Hematopoietic multipotent progenitor cell treated with erythropoietin and hydrocortisone succinate and interleukin-3 and kit ligand, for 17 days (in vitro differentiated cells): ENCODE data around the gene CLINT1.
"Not testable (repeated sequence)": the region's sequence is repeated elsewhere in the genome, so short reads cannot be mapped to it uniquely, and the experiment has no call there.

Experiments
- DNase-seq: peaks from one replicate; pipeline ENCODE4 v3.0.0-alpha.2; 2015; ENCODE audit warnings: low spot score

Gene CLINT1

DNA sequence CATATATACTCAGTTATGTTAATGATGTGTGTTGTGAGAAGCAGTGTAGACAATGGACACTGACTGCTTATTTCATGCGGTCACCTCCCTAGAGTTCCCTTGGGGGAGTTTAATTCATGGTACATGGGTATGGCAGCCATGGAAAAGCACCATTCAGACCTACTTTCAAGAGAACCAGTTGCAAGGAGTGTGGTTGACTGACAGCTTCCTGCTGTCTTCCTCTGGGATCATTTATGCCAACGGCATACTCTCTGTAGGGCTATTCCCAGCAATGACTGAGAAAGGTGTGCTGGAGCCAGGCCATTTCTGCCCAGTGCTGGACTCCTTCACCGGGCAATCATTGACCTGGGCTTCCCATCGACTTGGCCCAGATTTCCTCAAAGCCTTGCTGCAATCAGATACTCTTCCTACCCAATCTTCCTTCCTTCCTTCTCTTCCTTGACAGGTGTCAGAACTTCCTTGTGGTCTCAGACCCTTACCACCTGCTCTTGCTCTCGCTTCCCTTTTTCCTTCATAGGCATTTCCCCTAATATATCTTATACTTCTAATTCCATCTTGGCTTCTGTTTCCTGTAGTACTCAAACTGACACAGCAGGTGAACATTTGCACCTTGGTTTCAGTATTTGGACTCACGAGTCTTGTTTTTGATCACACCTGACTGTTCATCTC lies 3.4 kb upstream of the CLINT1 start:
- no peak for DNase-seq

DNA sequence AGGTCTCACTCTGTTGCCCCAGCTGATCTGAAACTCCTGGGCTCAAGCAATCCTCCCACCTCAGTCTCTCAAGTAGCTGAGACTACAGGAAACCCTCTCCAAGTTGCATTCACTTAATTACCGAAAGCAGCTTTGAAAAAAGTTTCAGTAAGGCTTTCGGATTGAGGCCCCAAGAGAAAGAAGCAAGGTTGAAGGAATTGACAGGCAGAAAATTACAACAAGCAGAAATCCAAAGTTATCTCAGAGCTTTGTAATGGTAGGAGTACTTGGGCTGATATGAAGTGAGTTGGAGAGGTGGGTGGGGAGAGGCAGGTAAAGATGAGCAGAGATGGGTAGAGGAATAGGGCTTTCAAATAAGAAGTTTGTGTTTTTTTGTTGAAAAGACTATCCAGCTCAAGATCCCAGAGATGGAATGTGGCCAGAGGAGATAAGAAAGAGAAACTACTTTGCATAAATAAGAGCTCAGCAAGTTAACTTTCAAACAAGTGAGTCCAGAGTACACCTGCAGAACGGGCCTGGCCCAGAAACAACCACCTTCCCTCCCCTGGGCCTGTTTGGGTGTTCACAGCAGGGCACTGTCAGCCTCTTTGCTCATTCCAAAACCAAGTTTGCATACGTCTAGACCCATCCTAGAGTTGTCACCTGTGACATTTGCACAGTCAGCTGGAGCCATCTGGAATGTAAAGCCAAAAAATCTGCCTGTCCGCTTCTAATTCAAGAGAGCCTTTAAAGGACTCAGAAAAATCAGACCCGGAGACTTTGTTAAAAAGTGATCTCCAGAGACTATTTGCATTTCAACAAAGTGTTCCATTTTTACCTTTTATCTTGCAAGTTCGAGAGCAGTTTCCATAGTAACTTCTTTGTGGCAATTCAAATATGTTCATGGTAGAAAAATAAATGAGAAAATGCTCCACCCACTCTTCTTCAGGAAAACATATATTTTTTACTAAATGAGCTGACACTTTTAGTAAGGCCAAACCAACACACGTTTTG lies 2.2 kb upstream of the CLINT1 start:
- DNase-seq = no peak

GRCh38 chr5:157859227-157859575 lies 256 bp upstream of the CLINT1 start:
- no peak for DNase-seq

GRCh38 chr5:157857816-157858526 lies 974 bp downstream of the CLINT1 start:
- peak; percentile 29 for DNase-seq

DNA sequence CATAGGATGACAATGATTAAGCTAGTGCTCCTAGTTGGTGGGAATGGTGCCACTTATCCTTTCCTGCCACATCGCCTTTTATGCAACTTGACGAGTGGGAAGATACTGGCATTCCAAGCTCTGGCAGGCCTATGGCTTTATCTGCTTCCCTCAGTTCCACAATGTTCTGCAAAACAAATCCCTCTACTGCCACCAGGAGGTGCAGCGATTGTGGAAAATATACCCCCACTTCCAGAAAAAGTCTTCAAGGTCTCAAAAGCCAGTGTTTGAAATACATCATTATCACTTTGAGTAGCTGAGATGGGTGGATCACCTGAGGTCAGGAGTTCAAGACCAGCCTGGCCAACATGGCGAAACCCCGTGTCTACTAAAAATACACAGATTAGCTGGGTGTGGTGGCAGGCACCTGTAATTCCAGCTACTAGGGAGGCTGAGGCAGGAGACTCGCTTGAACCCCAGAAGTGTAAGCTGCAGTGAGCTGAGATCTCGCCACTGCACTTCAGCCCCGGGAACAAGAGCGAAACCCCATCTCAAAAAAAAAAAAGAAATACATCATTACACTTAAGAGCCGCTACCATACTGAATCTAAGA lies 3.4 kb downstream of the CLINT1 start:
- DNase-seq = peak; percentile 53

- not testable (repeated sequence) for DNase-seq
These were observed 5.6 kb downstream of the CLINT1 start for GRCh38 chr5:157853365-157853764.

DNA sequence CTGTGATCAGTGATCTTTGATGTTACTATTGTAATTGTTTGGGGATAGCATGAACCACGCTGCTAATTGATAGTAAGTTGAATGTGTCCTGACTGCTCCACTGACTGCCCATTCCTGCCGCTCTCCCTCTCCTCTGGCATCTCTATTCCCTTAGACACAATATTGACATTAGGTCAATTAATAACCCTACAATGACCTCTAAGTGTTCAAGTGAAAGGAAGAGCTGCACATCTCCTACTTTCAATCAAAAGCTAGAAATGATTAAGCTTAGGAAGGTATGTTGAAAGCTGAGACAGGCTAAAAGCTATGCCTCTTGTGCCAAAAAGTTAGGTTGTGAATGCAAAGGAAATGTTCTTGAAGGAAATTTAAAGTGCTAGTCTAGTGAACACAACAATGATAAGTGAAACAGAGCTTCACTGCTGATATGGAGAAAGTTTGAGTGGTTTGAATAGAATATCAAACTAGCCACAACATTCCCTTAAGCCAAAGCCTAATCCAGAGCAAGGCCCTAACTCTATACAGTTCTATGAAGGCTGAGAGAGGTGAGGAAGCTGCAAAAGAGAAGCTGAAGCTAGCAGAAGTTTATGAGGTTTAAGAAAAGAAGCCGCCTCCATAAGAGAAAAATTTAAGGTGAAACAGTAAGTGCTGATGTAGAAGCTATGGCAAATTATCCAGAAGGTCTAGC lies 12.9 kb downstream of the CLINT1 start:
- DNase-seq = no peak

GRCh38 chr5:157842787-157843186 lies 16.2 kb downstream of the CLINT1 start:
- no peak for DNase-seq

DNA sequence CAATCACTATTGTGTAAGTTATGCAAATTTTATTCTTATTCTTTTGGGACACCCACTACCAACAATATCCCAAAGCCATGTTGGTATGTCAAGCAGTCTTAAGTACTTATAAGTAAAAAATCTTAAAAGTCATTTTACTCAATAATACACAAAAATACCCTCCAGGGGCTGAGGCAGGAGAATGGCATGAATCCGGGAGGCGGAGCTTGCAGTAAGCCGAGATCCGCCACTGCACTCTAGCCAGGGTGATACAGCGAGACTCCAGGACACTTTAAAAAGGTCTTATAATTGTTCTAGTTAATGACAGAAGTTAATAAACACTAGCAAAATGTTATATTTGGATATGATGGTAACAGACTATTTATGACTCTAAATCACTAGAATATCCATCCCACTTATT lies 16.8 kb downstream of the CLINT1 start:
- DNase-seq = no peak

DNA sequence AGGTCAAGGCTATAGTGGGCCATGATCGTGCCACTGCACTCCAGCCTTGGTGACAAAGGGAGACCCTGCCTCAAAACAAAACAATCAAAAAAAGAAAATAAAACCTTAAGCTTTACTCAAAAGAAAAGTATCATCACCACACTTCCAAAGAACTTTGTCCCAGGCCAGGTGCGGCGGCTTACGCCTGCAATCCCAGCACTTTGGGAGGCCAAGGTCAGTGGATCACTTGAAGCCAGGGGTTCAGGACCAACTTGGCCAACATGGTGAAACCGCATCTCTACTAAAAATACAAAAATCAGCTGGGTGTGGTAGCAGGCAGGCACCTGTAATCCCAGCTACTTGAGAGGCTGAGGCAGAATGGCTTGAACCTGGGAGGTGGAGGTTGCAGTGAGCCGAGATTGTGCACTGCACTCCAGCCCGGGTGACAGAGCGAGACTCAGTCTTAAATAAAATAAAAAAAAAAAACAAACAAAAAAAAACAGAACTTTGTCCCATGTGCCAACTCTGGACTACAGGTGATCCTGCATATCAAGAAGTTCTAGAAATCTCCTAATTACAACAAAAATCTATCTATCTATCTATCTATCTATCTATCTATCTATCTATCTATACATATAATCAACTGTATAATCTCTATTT lies 19.7 kb downstream of the CLINT1 start:
- DNase-seq = no peak

DNA sequence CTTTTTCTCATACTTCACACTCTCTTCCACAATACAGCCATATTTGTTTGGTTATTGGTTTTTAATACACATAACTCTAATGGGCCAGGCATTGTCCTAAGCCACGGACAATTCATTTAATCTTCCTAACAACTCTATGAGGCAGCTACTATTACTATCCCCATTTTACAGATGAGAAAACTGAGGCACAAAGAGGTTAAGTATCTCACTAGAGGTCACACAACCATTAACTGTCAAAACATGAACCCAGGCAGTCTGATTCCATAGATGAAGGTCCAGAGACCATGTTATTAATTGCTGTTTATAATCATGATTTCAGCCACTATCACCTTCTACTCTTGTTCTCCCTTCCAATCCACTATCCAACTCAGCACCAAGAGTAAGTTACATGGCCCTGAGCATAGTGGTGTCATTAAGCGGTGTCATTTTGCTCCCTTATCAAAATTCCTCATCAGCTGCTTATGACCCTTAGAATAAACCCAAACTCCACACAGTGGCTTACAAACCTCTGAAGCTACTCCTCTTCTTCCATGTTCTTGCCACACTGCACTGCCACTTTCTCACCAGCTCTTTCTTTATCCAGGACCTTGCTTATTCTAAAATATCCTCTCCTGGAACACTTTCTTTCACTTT lies 22.7 kb downstream of the CLINT1 start:
- DNase-seq = no peak

GRCh38 chr5:157835041-157835440 lies 23.9 kb downstream of the CLINT1 start:
- peak; percentile 18 for DNase-seq

DNA sequence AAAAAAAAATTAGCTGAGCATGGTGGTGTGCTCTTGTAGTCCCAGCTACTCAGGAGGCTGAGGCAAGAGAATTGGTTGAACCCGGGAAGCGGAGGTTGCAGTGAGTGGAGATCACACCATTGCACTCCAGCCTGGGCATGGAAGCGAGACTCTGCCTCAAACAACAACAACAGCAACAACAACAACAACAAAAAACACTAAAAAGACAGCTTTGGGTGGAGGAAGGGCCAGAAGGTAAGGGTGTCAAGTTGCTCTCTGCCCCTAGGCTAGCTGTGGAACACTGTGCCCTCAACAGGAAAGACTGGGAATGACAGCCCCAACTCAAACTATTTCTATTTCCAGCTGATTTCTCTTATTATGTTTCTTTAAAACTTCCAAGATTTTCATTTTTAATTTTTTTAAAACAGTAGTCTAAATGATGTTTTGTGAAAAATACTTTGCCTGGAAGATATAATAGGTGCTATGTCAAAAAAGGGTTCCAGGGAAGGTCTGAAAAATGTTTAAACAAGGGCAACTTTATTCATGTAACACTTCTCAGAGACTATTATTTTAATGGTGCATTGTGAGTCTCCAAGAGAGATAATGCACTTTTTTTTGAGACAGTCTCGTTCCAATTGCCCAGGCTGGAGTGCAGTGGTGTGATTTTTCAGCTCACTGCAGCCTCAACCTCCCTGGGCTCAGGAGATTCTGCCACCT lies 29.9 kb downstream of the CLINT1 start:
- peak; percentile 20 for DNase-seq

DNA sequence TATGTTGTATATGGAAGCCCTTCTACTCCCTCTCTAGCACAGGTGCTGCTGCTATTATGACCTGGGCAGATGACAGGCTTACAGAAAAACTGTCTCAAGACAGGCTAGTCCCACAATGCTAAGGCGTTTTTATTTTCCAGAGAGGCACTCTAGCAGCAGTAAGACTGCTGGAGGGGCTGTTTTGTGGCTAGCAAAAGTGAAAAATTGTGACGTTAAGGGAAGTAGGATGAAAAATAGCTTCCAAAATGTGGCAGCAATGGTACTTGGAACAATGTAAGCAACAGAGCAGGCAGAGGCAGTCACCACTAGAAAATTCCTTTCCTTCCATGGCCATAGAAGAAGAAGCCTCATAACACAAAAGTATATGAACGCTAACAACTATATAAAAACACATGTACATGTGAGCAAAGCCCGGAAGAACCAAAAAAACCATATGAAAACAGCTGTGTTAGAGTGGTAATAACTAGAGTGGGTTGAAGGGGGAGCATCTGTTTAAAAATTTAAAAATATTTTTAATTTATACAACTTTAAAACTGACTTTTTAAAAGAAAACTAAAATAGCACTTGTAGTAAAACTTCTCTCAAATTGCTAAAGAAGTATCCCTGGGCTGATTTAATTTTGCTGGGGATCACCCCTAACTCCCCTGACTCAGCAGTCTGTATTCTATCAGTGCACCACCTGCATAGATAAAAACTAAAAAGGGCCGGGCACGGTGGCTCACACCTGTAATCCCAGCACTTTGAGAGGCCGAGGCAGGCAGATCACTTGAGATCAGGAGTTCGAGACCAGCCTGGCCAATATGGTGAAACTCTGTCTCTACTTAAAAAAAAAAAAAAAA lies 30.6 kb downstream of the CLINT1 start:
- DNase-seq = no peak

- no peak for DNase-seq
These were observed 31.5 kb downstream of the CLINT1 start for GRCh38 chr5:157827423-157827822.

GRCh38 chr5:157823655-157824054 lies 35.3 kb downstream of the CLINT1 start:
- no peak for DNase-seq

DNA sequence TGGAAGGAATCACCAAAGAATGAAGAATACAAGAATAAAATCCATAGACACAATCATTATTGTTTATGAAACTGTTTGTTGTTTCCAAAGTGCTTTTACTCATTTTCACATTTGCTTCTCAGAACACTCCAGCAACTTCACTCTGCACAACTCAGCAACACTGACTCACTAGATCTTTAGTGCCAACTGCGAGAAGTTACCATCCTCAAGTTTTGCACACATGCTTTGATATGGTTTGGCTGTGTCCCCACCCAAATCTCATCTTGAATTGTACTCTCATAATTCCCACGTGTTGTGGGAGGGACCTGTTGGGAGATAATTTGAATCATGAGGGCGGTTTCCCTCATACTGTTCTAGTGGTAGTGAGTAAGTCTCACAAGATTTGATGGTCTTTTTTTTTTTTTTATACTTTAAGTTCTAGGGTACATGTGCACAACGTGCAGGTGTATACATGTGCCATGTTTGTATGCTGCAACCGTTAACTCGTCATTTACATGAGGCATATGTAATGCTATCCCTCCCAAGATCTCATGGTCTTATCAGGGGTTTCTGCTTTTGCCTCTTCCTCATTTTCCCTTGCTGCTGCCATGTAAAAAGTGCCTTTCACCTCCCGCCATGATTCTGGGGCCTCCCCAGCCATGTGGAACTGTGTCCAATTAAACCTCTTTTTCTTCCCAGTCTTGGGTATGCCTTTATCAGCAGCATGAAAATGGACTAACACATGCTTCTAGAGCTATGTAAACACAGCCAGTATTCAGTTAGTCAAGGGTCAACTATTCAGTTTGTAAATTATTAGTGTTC lies 36.9 kb downstream of the CLINT1 start:
- DNase-seq = no peak

DNA sequence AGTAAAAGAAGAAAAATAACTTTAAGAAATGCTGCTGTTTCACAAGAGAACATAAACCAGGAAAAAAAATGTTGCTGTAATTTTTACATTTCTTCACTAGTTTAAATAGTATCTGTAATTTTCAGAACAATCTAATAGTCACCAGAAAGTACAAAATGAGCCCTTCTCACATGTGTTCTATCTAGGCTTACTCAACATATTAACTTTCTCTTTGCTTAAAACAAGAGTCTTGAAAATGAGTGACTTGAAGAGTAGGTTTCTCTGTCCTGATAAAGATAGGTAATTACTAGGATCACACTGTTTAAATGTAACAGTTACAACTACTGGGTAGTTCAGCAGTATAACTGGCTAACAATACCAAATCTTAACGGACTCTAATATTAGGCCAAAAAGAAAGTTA lies 37.5 kb downstream of the CLINT1 start:
- DNase-seq = no peak
